GF-D8 (cell line): Measurements from ENCODE around the gene FSD1.
"Not testable (repeated sequence)": the region's sequence is repeated elsewhere in the genome, so short reads cannot be mapped to it uniquely, and the experiment has no call there.

Experiments used
- DNase-seq: peaks from one replicate; lab custom pipeline; 2025; lab: John Stamatoyannopoulos, UW

FSD1 gene

GRCh38 chr19:4284974-4285373 lies 19.4 kb upstream of the FSD1 start:
- no peak for DNase-seq

- DNase-seq, result not testable (repeated sequence)
Measured at GRCh38 chr19:4286141-4286540, 18.3 kb upstream of the FSD1 start.

- DNase-seq, result no peak
Measured at GRCh38 chr19:4288091-4288777, 16.2 kb upstream of the FSD1 start.

GRCh38 chr19:4291184-4291732 lies 13.1 kb upstream of the FSD1 start:
- DNase-seq, result no peak

- DNase-seq, result no peak
Measured at GRCh38 chr19:4292515-4292914, 11.9 kb upstream of the FSD1 start.

DNA sequence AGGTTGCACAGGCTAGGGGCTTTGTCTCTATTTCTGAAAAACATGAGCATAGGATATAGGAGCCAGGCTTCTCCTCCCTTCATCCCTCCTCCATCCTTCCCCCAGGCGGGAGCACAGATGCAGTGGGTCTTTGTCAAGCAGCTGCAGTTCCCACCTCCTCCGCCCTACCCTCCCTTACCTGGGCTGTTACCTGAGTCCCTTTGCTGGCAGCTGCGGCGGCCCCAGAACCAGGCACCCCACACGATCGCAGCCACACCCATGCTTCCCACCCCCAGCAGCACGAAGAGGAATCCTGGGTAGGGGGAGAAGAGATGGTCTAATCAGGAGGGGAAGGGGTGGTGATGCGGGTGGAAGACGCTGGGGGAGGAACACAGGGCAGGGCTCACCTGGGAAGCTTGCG lies 10.0 kb upstream of the FSD1 start:
- no peak for DNase-seq

- no peak for DNase-seq
Measured at GRCh38 chr19:4295972-4296771, 8.2 kb upstream of the FSD1 start.

GRCh38 chr19:4297901-4298809 lies 6.2 kb upstream of the FSD1 start:
- no peak for DNase-seq

DNA sequence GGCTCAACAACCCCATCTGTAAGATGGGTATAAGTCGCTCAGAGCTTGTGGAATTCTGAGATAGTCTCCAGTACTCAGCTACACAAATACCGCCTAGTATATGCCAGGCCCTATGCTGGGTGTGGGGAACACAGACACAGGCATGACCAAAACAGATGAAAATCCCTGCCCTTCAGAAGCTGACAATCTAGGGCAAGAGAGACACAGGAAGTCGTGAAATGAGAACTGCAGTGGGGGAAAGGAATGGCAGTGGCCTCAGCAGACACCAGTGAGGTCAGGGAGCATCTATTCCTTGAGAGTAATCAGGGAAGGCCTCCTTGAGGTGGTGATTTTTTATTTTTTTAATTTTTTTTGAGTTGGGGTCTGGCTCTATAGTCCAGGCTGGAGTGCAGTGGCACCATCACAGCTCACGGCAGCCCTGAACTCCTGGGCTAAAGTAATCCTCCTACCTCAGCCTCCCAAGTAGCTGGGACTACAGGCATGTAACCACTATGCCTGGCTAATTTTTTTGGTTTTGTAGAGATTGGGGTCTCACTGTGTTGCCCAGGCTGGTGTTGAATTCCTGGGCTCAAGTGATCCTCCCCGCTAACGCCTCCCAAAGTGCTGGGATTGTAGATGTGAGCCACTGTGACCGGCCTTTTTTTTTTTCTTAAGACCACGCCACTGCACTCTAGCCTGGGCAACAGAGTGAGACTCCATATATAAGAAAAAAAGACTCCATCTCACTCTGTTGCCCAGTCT lies 5.4 kb upstream of the FSD1 start:
- DNase-seq, result no peak

DNA sequence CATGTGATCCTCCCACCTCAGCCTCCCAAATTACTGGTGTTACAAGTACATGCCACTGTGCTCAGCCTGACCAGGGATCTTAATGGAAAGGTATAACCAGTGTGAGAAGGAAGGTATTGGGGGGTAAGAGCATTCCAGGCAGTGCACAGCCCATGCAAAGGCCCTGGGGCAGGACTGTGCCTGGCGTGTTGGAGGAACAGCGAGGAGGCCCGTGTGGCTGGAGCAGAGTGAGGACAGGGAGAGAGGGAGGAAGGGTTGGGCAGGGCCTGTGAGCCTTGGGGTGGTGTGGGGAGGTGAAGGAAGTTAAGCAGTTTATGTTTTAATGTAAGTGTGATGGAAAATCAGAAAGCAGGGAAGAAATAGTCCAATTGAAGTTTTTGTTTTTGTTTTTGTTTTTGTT lies 3.8 kb upstream of the FSD1 start:
- no peak for DNase-seq

DNA sequence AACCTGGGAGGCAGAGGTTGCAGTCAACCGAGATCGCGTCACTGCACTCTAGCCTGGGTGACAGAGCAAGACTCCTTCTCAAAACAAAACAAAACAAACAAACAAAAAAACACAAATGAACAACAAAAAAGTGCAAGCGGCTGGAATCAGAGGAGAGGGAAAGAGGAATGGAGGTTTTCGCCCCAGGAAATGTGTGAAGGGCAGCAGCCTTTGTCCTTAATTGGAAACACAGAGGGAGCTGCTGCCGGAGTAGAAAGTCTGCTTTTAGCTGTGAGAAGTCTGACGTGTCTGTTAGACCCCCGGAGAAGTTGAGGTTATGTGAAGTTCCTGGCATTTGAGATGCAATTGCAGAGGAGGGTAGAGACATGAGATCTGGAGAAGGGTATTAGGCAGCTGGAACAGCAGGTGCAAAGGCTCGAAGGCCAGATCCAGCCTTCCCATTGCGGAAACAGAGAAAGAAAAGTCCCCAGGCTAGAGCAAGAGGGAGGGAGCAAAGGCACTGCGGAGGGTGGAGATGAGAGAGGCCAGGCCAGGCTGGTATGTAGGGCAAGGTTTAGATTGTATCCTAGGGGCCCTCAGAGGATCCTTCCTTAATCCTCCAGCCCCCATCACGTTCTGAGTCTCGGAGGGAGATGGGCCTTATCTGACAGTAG lies 2.7 kb upstream of the FSD1 start:
- no peak for DNase-seq

DNA sequence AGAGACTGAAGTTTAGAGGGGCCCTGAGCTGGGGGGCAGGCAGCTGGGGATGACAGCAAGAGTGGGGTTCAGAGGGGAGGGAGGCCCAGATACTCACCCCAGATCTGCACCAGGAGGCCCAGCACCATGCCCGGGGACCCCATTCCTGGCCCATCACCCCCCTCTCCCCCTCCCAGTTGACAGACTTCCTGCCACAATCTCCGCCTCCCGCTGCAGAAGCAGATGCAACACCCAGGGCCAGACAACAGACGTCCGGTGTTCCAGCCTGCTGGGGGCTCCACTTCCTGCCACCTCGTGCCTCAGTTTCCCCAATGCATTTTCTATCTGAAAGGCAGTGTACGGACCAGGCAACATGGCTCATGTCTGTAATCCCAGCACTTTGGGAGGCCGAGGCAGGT lies 2.2 kb upstream of the FSD1 start, which contains the start of gene TMIGD2:
TSS of gene TMIGD2 (minus strand) at position 147 of the 398 bp plus-strand sequence. CDS start at position 143, 4 bp downstream.
- DNase-seq, result no peak

- no peak for DNase-seq
Measured at GRCh38 chr19:4303819-4304537, 420 bp upstream of the FSD1 start.

- no peak for DNase-seq
Measured at GRCh38 chr19:4305257-4305612, 837 bp downstream of the FSD1 start.

DNA sequence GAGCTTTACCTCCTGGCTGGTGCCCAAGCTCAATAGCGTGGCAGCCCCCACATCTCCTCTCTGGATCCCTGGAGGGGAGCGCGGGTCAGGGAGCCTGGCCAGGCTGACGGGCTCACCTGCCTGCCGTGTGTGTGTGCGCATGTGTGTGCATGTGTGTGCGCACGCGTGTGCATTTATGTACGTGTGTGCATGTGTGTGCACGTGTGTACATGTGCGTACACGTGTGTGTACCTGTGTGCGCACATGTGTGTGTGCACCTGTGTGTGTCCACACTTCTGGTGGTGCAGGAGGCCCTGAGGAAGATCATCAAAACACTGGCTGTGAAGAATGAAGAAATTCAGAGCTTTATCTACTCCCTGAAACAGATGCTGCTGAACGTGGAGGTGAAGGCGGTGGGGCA lies 1.3 kb downstream of the FSD1 start:
- no peak for DNase-seq

DNA sequence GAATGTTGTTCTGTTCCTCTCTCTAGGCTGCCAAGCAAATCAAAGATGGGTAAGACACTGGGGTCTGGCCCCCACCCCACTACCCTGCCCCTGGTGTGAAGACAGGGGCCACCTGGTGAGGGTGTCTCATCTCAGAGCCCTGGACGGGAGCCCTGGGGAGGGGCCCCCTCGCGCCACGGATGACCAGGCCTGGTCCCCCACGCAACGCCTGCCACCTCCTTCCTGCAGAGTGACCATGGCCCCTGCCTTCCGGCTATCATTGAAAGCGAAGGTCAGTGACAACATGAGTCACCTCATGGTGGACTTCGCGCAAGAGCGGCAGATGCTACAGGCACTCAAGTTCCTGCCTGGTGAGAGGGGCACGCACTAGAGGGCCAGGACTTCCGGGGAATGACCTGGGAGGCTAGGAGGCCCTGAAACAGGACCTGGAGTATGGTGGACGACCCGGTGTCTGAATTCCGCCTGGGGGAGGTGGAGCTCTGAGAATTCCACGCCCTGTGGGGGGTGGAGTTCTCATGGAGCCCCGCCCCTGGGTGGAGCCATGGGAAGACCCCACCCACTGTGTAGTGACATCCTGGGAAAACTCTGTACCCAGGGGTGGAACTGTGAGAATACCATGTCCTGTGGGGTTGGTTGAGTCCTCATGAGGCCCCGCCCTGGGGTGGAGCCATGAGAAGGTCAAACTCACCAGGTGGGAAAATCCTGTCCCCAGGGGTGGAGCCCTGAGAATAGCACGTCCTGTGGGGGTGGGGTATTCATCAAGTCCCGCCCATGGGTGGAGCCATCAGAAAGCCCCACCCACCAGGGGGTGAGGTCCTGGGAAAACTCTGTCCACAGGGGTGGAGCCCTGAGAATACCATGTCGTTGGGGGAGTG lies 6.1 kb downstream of the FSD1 start:
- no peak for DNase-seq

DNA sequence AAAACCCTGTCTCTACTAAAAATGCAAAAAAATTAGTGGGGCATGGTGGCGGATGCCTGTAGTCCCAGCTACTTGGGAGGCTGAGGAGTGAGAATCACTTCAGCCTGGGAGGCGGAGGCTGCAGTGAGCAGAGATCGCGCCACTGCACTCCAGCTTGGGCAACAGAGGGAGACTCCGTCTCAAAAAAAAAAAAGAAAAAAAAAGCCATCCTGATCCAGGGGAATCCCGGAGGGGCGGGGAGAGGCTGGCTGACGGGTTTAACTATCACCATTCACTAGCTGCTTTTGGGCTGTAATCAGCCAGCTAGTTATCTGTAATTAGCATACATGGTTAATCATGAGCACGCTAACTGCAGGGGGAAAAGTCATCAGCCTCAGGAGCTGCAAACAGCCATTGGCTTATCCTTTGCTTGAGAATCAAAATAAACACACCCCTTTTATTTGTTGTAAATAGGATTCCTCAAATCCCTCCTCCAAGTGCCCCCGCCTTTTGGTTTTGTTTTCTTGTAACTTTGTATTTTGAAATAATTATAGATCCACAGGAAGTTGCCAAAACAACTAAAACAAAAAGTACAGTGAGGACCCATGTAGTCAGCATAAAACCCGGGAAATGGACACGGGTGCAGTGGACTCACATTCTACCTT lies 9.6 kb downstream of the FSD1 start:
- no peak for DNase-seq

DNA sequence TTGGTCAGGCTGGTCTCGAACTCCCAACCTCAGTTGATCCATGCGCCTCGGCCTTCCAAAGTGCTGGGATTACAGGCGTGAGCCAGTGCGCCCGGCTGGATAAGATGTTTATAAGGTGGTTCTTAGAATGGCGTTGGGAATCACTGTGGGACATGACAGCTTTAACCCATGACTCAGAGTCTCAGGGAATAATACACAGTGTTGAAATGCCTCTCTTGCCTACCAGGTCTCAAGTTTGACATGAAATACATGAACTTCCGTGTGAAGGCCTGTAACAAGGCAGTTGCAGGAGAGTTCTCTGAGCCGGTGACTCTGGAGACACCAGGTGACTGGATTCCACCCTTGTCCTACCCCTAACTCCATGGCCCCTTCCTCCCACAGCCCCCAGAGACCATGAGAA lies 12.6 kb downstream of the FSD1 start:
- no peak for DNase-seq

DNA sequence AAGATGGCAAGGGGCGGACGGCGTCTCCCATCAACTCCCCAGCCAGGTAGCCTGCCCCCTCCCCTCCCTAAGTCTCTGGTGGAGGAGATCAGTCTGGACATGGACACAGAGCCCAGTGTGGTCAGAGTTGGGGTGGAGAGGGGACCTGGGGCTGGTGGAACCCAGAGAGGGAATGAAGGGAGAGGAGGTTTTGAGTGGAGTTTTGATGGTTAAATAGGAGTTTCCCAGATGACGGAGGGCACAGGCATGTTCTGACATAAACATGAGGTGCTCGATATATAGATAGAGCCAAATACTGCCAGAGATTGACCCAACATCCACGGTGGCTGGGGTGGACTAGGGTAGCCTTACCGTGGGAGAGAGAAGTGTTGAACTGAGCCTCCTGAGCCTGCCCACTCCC lies 14.1 kb downstream of the FSD1 start:
- DNase-seq, result no peak
